ENCODE data around the gene MANSC4. TPM values are rescaled to one million over a fixed set of nuclear protein-coding genes. Genes with fewer than 3 reads are reported as not detected.

Gene MANSC4
- total and polyA plus RNA-seq, 4 donors: not detected

DNA sequence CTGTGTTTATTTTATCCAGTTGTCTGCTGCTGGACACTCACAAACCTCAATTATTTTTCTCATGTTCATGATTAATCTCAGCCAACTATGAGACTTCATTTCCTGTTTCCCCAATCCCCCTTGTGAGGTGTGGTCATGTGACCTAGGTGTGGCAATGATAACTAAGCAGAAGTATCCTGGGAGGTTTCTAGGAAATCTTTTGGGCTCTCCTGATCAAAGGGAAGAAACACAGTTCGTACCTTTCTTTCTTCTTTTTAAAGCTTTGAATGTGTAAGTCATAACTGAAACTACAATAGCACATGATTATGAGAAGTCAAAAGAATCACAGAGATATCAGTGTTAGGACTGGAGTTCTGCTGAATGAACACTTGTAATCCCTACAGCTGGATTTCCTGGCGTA lies 34.4 kb upstream of the MANSC4 start:
- Histone ChIP-seq H3K36me3 (ENCODE audit: control insufficient read depth in 4 of 4, insufficient read depth in 3 of 4, low read depth in 1 of 4, low read length in 3 of 4) (no peaks in the 10 kb centered on the region), H3K9me3 (ENCODE audit: control insufficient read depth in 4 of 4, low read length in 3 of 4) (no peaks in the 10 kb centered on the region), H3K4me1 (ENCODE audit: control insufficient read depth in 4 of 4, insufficient read depth in 4 of 4, low read length in 3 of 4) (no peaks in the 10 kb centered on the region), H3K4me3 (ENCODE audit: low read depth in 1 of 3, low read length in 3 of 3) (no peak overlapping the region), H3K9ac (ENCODE audit: low read depth in 1 of 2, low read length in 2 of 2) (no peak overlapping the region), H3K27ac (ENCODE audit: low read depth in 1 of 2, low read length in 2 of 2) (no peak overlapping the region), H3K27me3 (ENCODE audit: control insufficient read depth in 4 of 4, insufficient read depth in 4 of 4, low read length in 3 of 4) (no peaks in the 10 kb centered on the region)
- DNase-seq (ENCODE audit: low spot score): no peak
- TF ChIP-seq, protein P1, sequence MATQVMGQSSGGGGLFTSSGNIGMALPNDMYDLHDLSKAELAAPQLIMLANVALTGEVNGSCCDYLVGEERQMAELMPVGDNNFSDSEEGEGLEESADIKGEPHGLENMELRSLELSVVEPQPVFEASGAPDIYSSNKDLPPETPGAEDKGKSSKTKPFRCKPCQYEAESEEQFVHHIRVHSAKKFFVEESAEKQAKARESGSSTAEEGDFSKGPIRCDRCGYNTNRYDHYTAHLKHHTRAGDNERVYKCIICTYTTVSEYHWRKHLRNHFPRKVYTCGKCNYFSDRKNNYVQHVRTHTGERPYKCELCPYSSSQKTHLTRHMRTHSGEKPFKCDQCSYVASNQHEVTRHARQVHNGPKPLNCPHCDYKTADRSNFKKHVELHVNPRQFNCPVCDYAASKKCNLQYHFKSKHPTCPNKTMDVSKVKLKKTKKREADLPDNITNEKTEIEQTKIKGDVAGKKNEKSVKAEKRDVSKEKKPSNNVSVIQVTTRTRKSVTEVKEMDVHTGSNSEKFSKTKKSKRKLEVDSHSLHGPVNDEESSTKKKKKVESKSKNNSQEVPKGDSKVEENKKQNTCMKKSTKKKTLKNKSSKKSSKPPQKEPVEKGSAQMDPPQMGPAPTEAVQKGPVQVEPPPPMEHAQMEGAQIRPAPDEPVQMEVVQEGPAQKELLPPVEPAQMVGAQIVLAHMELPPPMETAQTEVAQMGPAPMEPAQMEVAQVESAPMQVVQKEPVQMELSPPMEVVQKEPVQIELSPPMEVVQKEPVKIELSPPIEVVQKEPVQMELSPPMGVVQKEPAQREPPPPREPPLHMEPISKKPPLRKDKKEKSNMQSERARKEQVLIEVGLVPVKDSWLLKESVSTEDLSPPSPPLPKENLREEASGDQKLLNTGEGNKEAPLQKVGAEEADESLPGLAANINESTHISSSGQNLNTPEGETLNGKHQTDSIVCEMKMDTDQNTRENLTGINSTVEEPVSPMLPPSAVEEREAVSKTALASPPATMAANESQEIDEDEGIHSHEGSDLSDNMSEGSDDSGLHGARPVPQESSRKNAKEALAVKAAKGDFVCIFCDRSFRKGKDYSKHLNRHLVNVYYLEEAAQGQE (IDR thresholded peaks at IDR 0.05): no peak
- no peak for TF ChIP-seq YY1 (IDR thresholded peaks at IDR 0.05)
- TF ChIP-seq CTCF (IDR thresholded peaks at IDR 0.05; ENCODE audit: low read depth, low read length, missing input control): no peak
- TF ChIP-seq RAD21 (IDR thresholded peaks at IDR 0.05): no peak
- no peak for TF ChIP-seq NR2F2 (IDR thresholded peaks at IDR 0.05)
- no peak for TF ChIP-seq FOXA1 (IDR thresholded peaks at IDR 0.05)
- no peak for TF ChIP-seq GABPA (IDR thresholded peaks at IDR 0.05 in 1 of 2, conservative IDR thresholded peaks at IDR 0.05 in 1 of 2)
- no peak for TF ChIP-seq HNF4G (IDR thresholded peaks at IDR 0.05)
- TF ChIP-seq JUND (IDR thresholded peaks at IDR 0.05): no peak
- no peak for TF ChIP-seq EGR1 (IDR thresholded peaks at IDR 0.05; ENCODE audit: low read depth in 2 of 2)
- TF ChIP-seq, protein P2, sequence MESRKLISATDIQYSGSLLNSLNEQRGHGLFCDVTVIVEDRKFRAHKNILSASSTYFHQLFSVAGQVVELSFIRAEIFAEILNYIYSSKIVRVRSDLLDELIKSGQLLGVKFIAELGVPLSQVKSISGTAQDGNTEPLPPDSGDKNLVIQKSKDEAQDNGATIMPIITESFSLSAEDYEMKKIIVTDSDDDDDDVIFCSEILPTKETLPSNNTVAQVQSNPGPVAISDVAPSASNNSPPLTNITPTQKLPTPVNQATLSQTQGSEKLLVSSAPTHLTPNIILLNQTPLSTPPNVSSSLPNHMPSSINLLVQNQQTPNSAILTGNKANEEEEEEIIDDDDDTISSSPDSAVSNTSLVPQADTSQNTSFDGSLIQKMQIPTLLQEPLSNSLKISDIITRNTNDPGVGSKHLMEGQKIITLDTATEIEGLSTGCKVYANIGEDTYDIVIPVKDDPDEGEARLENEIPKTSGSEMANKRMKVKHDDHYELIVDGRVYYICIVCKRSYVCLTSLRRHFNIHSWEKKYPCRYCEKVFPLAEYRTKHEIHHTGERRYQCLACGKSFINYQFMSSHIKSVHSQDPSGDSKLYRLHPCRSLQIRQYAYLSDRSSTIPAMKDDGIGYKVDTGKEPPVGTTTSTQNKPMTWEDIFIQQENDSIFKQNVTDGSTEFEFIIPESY (IDR thresholded peaks at IDR 0.05): no peak
- no peak for TF ChIP-seq HNF4A (conservative IDR thresholded peaks at IDR 0.05)
- TF ChIP-seq, protein P3, sequence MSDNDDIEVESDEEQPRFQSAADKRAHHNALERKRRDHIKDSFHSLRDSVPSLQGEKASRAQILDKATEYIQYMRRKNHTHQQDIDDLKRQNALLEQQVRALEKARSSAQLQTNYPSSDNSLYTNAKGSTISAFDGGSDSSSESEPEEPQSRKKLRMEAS (IDR thresholded peaks at IDR 0.05): no peak
- TF ChIP-seq TAF1 (conservative IDR thresholded peaks at IDR 0.05): no peak
- no peak for TF ChIP-seq ATF3 (IDR thresholded peaks at IDR 0.05)
- TF ChIP-seq FOXA2 (IDR thresholded peaks at IDR 0.05): no peak
- TF ChIP-seq SP1 (IDR thresholded peaks at IDR 0.05): no peak
- WGBS: 79% methylated on average over 2 of the region's 2 CpGs

- no peak for DNase-seq (ENCODE audit: low spot score)
- Histone ChIP-seq H3K27ac (ENCODE audit: low read depth in 1 of 2, low read length in 2 of 2) (no peak overlapping the region), H3K9me3 (ENCODE audit: control insufficient read depth in 4 of 4, low read length in 3 of 4) (no peaks in the 10 kb centered on the region), H3K4me3 (ENCODE audit: low read depth in 1 of 3, low read length in 3 of 3) (no peak overlapping the region), H3K36me3 (ENCODE audit: control insufficient read depth in 4 of 4, insufficient read depth in 3 of 4, low read depth in 1 of 4, low read length in 3 of 4) (no peaks in the 10 kb centered on the region), H3K27me3 (ENCODE audit: control insufficient read depth in 4 of 4, insufficient read depth in 4 of 4, low read length in 3 of 4) (no peaks in the 10 kb centered on the region), H3K9ac (ENCODE audit: low read depth in 1 of 2, low read length in 2 of 2) (no peak overlapping the region), H3K4me1 (ENCODE audit: control insufficient read depth in 4 of 4, insufficient read depth in 4 of 4, low read length in 3 of 4) (no peaks in the 10 kb centered on the region)
- no peak for TF ChIP-seq FOXA2 (IDR thresholded peaks at IDR 0.05)
- no peak for TF ChIP-seq FOXA1 (IDR thresholded peaks at IDR 0.05)
- TF ChIP-seq EGR1 (IDR thresholded peaks at IDR 0.05; ENCODE audit: low read depth in 2 of 2): no peak
- 73% methylated on average over 6 of the region's 6 CpGs for whole genome bisulfite sequencing
Measured at GRCh38 chr12:27812502-27812901, 32.5 kb upstream of the MANSC4 start.
